Thyroid gland (tissue), 4 donors: ENCODE results near the gene RILP.

ENCODE experiments used
- POLR2A ChIP-seq, 2 donors: fragments of 450-650 bp; IDR thresholded peaks; one replicate each; pipeline ENCODE4 v1.6.1; 2017; ENCODE audit warnings: antibody characterized with exemption in 2 of 2, mild to moderate bottlenecking in 2 of 2, moderate library complexity in 1 of 2
- TF ChIP-seq, protein P1 (sequence below), 6 experiments: fragments of 200-600 bp in 3 of 6; fragments of 450-650 bp in 3 of 6; sonication (generic) in 3 of 6; IDR thresholded peaks; one replicate each; pipeline ENCODE4 v1.5.1; 2016 to 2019; ENCODE audit warnings: antibody characterized with exemption in 6 of 6, mild to moderate bottlenecking in 2 of 6, inconsistent platforms in 1 of 6, moderate library complexity in 1 of 6

DNA sequence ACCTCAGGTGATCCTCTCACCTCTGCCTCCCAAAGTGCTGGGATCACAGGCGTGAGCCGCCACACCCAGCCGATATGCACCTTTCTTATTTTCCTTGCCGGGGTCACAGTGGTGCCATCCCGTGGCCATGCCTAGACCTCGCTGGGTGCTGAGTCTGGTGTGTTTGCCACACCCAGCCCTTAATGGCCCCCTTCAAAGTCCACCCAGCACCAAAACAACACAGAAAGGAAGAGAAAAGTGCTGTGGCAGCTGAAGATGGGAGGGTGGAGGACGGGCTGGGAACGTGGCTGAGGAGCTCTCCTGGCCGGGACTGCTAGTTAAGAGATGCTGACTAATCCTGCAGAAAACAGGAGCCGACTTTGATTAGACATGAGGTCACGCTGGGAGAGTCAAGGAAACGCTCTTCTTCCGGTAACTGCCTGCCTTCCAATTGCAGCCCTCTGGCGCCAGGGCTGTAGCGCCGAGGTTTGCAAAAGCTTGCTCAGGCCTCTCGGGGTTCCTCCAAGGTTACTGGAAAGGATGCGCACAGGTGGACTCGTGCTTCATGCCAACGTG is 32.0 kb downstream of the RILP start:
- TF ChIP-seq, protein P1, sequence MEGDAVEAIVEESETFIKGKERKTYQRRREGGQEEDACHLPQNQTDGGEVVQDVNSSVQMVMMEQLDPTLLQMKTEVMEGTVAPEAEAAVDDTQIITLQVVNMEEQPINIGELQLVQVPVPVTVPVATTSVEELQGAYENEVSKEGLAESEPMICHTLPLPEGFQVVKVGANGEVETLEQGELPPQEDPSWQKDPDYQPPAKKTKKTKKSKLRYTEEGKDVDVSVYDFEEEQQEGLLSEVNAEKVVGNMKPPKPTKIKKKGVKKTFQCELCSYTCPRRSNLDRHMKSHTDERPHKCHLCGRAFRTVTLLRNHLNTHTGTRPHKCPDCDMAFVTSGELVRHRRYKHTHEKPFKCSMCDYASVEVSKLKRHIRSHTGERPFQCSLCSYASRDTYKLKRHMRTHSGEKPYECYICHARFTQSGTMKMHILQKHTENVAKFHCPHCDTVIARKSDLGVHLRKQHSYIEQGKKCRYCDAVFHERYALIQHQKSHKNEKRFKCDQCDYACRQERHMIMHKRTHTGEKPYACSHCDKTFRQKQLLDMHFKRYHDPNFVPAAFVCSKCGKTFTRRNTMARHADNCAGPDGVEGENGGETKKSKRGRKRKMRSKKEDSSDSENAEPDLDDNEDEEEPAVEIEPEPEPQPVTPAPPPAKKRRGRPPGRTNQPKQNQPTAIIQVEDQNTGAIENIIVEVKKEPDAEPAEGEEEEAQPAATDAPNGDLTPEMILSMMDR (IDR thresholded peaks at IDR 0.05): no peak
- no peak for TF ChIP-seq POLR2A (IDR thresholded peaks at IDR 0.05)
